GM12878 (cell line): Measurements from ENCODE around the gene DYSF. TPM values are rescaled to one million over a fixed set of nuclear protein-coding genes. Genes with fewer than 3 reads are reported as not detected.

Source experiments
- ATAC-seq: fragments of 200-7000 bp; cut with Tn5 transposase; 3 replicates; pipeline ENCODE4 v1.9.1; 2020; ENCODE audit warnings: mild to moderate bottlenecking, moderate library complexity
- BruUV-seq: library from RNA; stranded (reverse); fragments of 400-500 nt; replicated peaks from 2 replicates; lab custom pipeline; 2021; lab: Mats Ljungman, UMichigan
- CTCF ChIA-PET: fragments of 300-600 bp; sonication (Branson Sonifier 250); formaldehyde crosslinking; extraction: SDS; loops from one replicate; lab custom pipeline; 2021; ENCODE audit warnings: inconsistent platforms; lab: Yijun Ruan, JAX
- POLR2A ChIA-PET: fragments of 350-600 bp; formaldehyde crosslinking; extraction: SDS; loops from one replicate; lab custom pipeline; 2021; ENCODE audit warnings: inconsistent platforms; lab: Charles Lee
- RAD21 ChIA-PET: fragments of 300-600 bp; sonication (Branson Sonifier 250); formaldehyde crosslinking; loops from one replicate; lab custom pipeline; 2023; ENCODE audit warnings: antibody characterized with exemption; ENCODE audit not compliant: unreplicated experiment; lab: Charles Lee
- SMC1A ChIA-PET: fragments of 300-600 bp; sonication (Branson Sonifier 250); formaldehyde crosslinking; loops from one replicate; lab custom pipeline; 2023; ENCODE audit not compliant: unreplicated experiment, uncharacterized antibody; lab: Charles Lee
- DNase-seq: peaks from one replicate; pipeline ENCODE4 v3.0.0-alpha.2; 2011; ENCODE audit warnings: low read depth, low spot score
- FAIRE-seq: peaks from 3 replicates; lab custom pipeline; 2011; peaks lifted over from hg19 to GRCh38; lab: Jason Lieb, UNC
- H2AFZ ChIP-seq: 2 replicates; pipeline ENCODE4 v1.6.0; 2011; ENCODE audit warnings: low read depth, low read length, control low read depth; ENCODE audit not compliant: control insufficient read depth
- H3K27ac ChIP-seq: 2 replicates; pipeline ENCODE4 v1.5.1; 2011; ENCODE audit warnings: control low read depth; ENCODE audit not compliant: control insufficient read depth, insufficient read depth
- H3K27me3 ChIP-seq, 2 experiments: replicated peaks in 1 of 2; 2 replicates each; pipeline versions ENCODE4 v1.6.0 to v1.6.1; 2011; ENCODE audit warnings: low read length in 1 of 2; ENCODE audit not compliant: control insufficient read depth in 2 of 2, insufficient read depth in 2 of 2
- H3K36me3 ChIP-seq, 2 experiments: 2 replicates each; pipeline ENCODE4 v1.5.1; 2011; ENCODE audit warnings: low read length in 1 of 2; ENCODE audit not compliant: control insufficient read depth in 2 of 2, insufficient read depth in 2 of 2
- H3K4me1 ChIP-seq: 2 replicates; pipeline ENCODE4 v1.6.1; 2011; ENCODE audit warnings: mild to moderate bottlenecking, low read length, moderate library complexity, mixed read lengths; ENCODE audit not compliant: control insufficient read depth, insufficient read depth
- H3K4me2 ChIP-seq: 2 replicates; pipeline ENCODE4 v1.6.0; 2011; ENCODE audit warnings: control low read depth; ENCODE audit not compliant: control insufficient read depth, insufficient read depth
- H3K4me3 ChIP-seq: fragments of 200-600 bp; sonication (generic); 2 replicates; pipeline ENCODE4 v1.5.1; 2016
- H3K79me2 ChIP-seq: 2 replicates; pipeline ENCODE4 v1.6.0; 2011; ENCODE audit warnings: low read length; ENCODE audit not compliant: control insufficient read depth, insufficient read depth
- H3K9ac ChIP-seq: 2 replicates; pipeline ENCODE4 v1.8.0; 2011; ENCODE audit warnings: low read length, control low read depth, mixed read lengths; ENCODE audit not compliant: control insufficient read depth, insufficient read depth
- H3K9me3 ChIP-seq: replicated peaks from 3 replicates; pipeline ENCODE4 v1.5.1; 2011; ENCODE audit warnings: mild to moderate bottlenecking, low read length; ENCODE audit not compliant: control insufficient read depth, insufficient read depth
- H4K20me1 ChIP-seq: 2 replicates; pipeline ENCODE4 v1.6.0; 2011; ENCODE audit not compliant: control insufficient read depth, insufficient read depth
- CHD1 ChIP-seq: IDR thresholded peaks from 2 replicates; pipeline ENCODE4 v1.6.1; 2012; ENCODE audit warnings: low read depth, low read length, improper control_type of control experiment
- CREB1 ChIP-seq: IDR thresholded peaks from 2 replicates; pipeline ENCODE4 v1.6.1; 2012; ENCODE audit warnings: low read depth, mild to moderate bottlenecking, inconsistent platforms
- CUX1 ChIP-seq: IDR thresholded peaks from 2 replicates; pipeline ENCODE4 v1.6.1; 2012; ENCODE audit warnings: improper control_type of control experiment, low read depth, low read length; ENCODE audit not compliant: insufficient replicate concordance
- JUNB ChIP-seq: IDR thresholded peaks from 2 replicates; pipeline ENCODE4 v1.6.1; 2016; ENCODE audit warnings: antibody characterized with exemption, mild to moderate bottlenecking
- KDM1A ChIP-seq: fragments of 200-600 bp; sonication (generic); IDR thresholded peaks from 2 replicates; pipeline ENCODE4 v1.6.1; 2016; ENCODE audit warnings: borderline replicate concordance
- MTA3 ChIP-seq: IDR thresholded peaks from 2 replicates; pipeline ENCODE4 v1.6.1; 2012; ENCODE audit warnings: low read length, inconsistent platforms, borderline replicate concordance
- NFYB ChIP-seq: IDR thresholded peaks from 2 replicates; pipeline ENCODE4 v1.6.1; 2011; ENCODE audit warnings: low read depth, mild to moderate bottlenecking, low read length, improper control_type of control experiment, moderate library complexity; ENCODE audit not compliant: insufficient read depth
- NR2F1 ChIP-seq: fragments of 450-650 bp; conservative IDR thresholded peaks from 2 replicates; pipeline ENCODE4 v1.6.1; 2017; ENCODE audit warnings: mild to moderate bottlenecking
- PBX3 ChIP-seq: IDR thresholded peaks from 2 replicates; pipeline ENCODE4 v1.6.1; 2011; ENCODE audit warnings: mild to moderate bottlenecking, low read depth, low read length, moderate library complexity; ENCODE audit not compliant: insufficient replicate concordance
- SP1 ChIP-seq: IDR thresholded peaks from one replicate; pipeline ENCODE4 v1.6.1; 2011; ENCODE audit warnings: low read depth, low read length
- SPI1 ChIP-seq: IDR thresholded peaks from 2 replicates; pipeline ENCODE4 v1.6.1; 2011; ENCODE audit warnings: low read depth, mild to moderate bottlenecking, low read length, moderate library complexity, borderline replicate concordance; ENCODE audit not compliant: insufficient read depth
- TBL1XR1 ChIP-seq: IDR thresholded peaks from 2 replicates; pipeline ENCODE4 v1.6.1; 2012; ENCODE audit warnings: low read depth, low read length, improper control_type of control experiment
- USF1 ChIP-seq: IDR thresholded peaks from 2 replicates; pipeline ENCODE4 v1.6.1; 2011; ENCODE audit warnings: borderline replicate concordance, low read depth, mild to moderate bottlenecking, moderate library complexity, mixed read lengths, low read length; ENCODE audit not compliant: insufficient read depth; ENCODE audit errors: extremely low read length
- ZNF207 ChIP-seq: fragments of 450-650 bp; IDR thresholded peaks from 2 replicates; pipeline ENCODE4 v1.6.1; 2014; ENCODE audit warnings: antibody characterized with exemption, mild to moderate bottlenecking, borderline replicate concordance
- WGBS: methylation state at CpG from one replicate; pipeline ENCODE4 v1.1.6; 2016; ENCODE audit warnings: low lambda C conversion rate; ENCODE audit not compliant: insufficient replicate concordance, insufficient coverage; ENCODE audit errors: missing lambda C conversion rate; 5-methylcytosine and 5-hydroxymethylcytosine counted together
- in situ Hi-C: fragments of 300-500 bp; cut with MboI; formaldehyde crosslinking; loops from 9 replicates; pipeline ENCODE4 v1.14.3; 2018; ENCODE audit warnings: mixed read lengths
- intact Hi-C: fragments of 100-400 bp; cut with micrococcal nuclease; formaldehyde crosslinking; loops from one replicate; pipeline ENCODE4 v1.14.2; 2022; ENCODE audit not compliant: unreplicated experiment
- polyA plus RNA-seq, 11 experiments: library from polyadenylated mRNA; depleted of rRNA in 4 of 11; unstranded in 6 of 11; stranded (reverse) in 5 of 11; fragments of >200 nt; fragmentation: Nextera tagmentation in 4 of 11; fragmentation: Illumina TruSeq in 1 of 11; extraction: Ambion mirVana in 4 of 11; extraction: Trizol in 1 of 11; gene quantifications; 1 replicate in 1 of 11; 2 replicates in 10 of 11; pipeline versions ENCODE4 v1.2.1 to v1.2.3, GENCODE V29; 2011 to 2016; ENCODE audit warnings: inconsistent platforms in 2 of 11, missing spikeins in 2 of 11, low read depth in 1 of 11
- total RNA-seq, 4 experiments: library from RNA; depleted of rRNA in 3 of 4; stranded (reverse); fragments of >200 nt in 3 of 4; fragmentation: Illumina TruSeq in 1 of 4; extraction: Trizol in 1 of 4; gene quantifications; 2 replicates each; pipeline versions ENCODE4 v1.2.1 to v1.2.3, GENCODE V29; 2013 to 2021
- TF ChIP-seq, protein P1 (sequence below): fragments of 450-650 bp; IDR thresholded peaks from 2 replicates; pipeline ENCODE4 v1.6.1; 2016; ENCODE audit warnings: mild to moderate bottlenecking

The DYSF gene
- total and polyA plus RNA-seq, 10 of the 15 experiments (the other 5 are each of a cell fraction or from before 2014, with no cell fraction given) = under 0.01 to 0.15 (median 0.03) TPM; not detected in 7

- ATAC-seq (no peak), FAIRE-seq (no peak), DNase-seq (no peak)
- in situ Hi-C loops = no loop called here
- Histone ChIP-seq H3K4me2 (no peak overlapping the region), H2AFZ (no peak overlapping the region), H3K4me3 (no peak overlapping the region), H3K79me2 (no peaks in the 10 kb centered on the region), H3K27me3 (no peaks in the 10 kb centered on the region), H4K20me1 (no peaks in the 10 kb centered on the region; the same call in 1 of the 2 replicates), H3K27ac (no peak overlapping the region), H3K9ac (no peak overlapping the region), H3K4me1 (no peaks in the 10 kb centered on the region), H3K36me3 (no peaks in the 10 kb centered on the region), H3K9me3 (no peaks in the 10 kb centered on the region)
- BruUV-seq = no TSS peak
- CTCF ChIA-PET = interaction anchor here (1.3 kb wide), 1 partner anchor 82 kb away, joined by 3 read pairs; no protein-coding TSS in a partner anchor
- POLR2A ChIA-PET = no interaction called here
- RAD21 ChIA-PET = no interaction called here
- 49% methylated on average over 15 of the region's 15 CpGs for WGBS
- intact Hi-C loops = no loop called here
- SMC1A ChIA-PET = no interaction called here
- no peak for TF ChIP-seq SPI1
- no peak for TF ChIP-seq NR2F1
- no peak for TF ChIP-seq PBX3
- TF ChIP-seq, protein P1, sequence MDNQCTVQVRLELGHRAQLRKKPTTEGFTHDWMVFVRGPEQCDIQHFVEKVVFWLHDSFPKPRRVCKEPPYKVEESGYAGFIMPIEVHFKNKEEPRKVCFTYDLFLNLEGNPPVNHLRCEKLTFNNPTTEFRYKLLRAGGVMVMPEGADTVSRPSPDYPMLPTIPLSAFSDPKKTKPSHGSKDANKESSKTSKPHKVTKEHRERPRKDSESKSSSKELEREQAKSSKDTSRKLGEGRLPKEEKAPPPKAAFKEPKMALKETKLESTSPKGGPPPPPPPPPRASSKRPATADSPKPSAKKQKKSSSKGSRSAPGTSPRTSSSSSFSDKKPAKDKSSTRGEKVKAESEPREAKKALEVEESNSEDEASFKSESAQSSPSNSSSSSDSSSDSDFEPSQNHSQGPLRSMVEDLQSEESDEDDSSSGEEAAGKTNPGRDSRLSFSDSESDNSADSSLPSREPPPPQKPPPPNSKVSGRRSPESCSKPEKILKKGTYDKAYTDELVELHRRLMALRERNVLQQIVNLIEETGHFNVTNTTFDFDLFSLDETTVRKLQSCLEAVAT = no peak
- no peak for TF ChIP-seq USF1
- no peak for TF ChIP-seq TBL1XR1
- TF ChIP-seq NFYB = no peak
- no peak for TF ChIP-seq JUNB
- TF ChIP-seq ZNF207 = no peak
- no peak for TF ChIP-seq KDM1A
- no peak for TF ChIP-seq SP1
- no peak for TF ChIP-seq CREB1
- TF ChIP-seq CHD1 = no peak
- TF ChIP-seq CUX1 = no peak
- TF ChIP-seq MTA3 = no peak
Observed at GRCh38 chr2:71611781-71612527, 158.6 kb downstream of the DYSF start.
